Endodermal cell (in vitro differentiated cells): ENCODE results near the gene ADCY2. TPM values are rescaled to one million over a fixed set of nuclear protein-coding genes. Genes with fewer than 3 reads are reported as not detected.

Experiments
- DNase-seq: peaks from one replicate; pipeline ENCODE4 v3.0.0-alpha.2; 2017
- H3K27ac ChIP-seq: 2 replicates; pipeline ENCODE4 v1.5.1; 2013; ENCODE audit warnings: mild to moderate bottlenecking, low read depth, low read length, moderate library complexity
- H3K27me3 ChIP-seq: 2 replicates; pipeline ENCODE4 v1.6.1; 2013; ENCODE audit warnings: mild to moderate bottlenecking, low read length, moderate library complexity; ENCODE audit not compliant: insufficient read depth, control insufficient read depth, poor library complexity, severe bottlenecking
- H3K36me3 ChIP-seq: 2 replicates; pipeline ENCODE4 v1.7.0; 2013; ENCODE audit warnings: mild to moderate bottlenecking, low read length, moderate library complexity; ENCODE audit not compliant: control insufficient read depth, insufficient read depth
- H3K4me1 ChIP-seq: one replicate; pipeline ENCODE4 v1.7.0; 2013; ENCODE audit warnings: low read length; ENCODE audit not compliant: control insufficient read depth, insufficient read depth
- H3K4me3 ChIP-seq: 2 replicates; pipeline ENCODE4 v1.5.1; 2013; ENCODE audit warnings: mild to moderate bottlenecking, low read length, moderate library complexity
- H3K9ac ChIP-seq: 2 replicates; pipeline ENCODE4 v1.6.1; 2013; ENCODE audit warnings: mild to moderate bottlenecking, low read length, moderate library complexity; ENCODE audit not compliant: poor library complexity, severe bottlenecking; ENCODE audit errors: extremely low read depth
- H3K9me3 ChIP-seq: 2 replicates; pipeline ENCODE4 v1.6.1; 2013; ENCODE audit warnings: mild to moderate bottlenecking, low read length, moderate library complexity; ENCODE audit not compliant: control insufficient read depth
- H3K27ac Mint-ChIP-seq: 2 replicates; pipeline ENCODE4 v1.8.0; 2020; ENCODE audit warnings: mixed read lengths
- H3K27me3 Mint-ChIP-seq: 2 replicates; pipeline ENCODE4 v1.8.0; 2021; ENCODE audit warnings: mild to moderate bottlenecking, mixed read lengths; ENCODE audit not compliant: insufficient read depth
- H3K36me3 Mint-ChIP-seq: 2 replicates; pipeline ENCODE4 v1.8.0; 2020; ENCODE audit warnings: low read depth, mixed read lengths
- H3K4me1 Mint-ChIP-seq: 2 replicates; pipeline ENCODE4 v1.8.0; 2020; ENCODE audit warnings: mixed read lengths
- H3K4me3 Mint-ChIP-seq: 2 replicates; pipeline ENCODE4 v1.8.0; 2020; ENCODE audit warnings: mild to moderate bottlenecking, moderate library complexity, mixed read lengths
- H3K9me3 Mint-ChIP-seq: 2 replicates; pipeline ENCODE4 v1.8.0; 2020; ENCODE audit warnings: mild to moderate bottlenecking, mixed read lengths
- WGBS, 2 experiments: methylation state at CpG; one replicate each; pipeline versions ENCODE4 v1.1.5 to v1.1.7; 2013; ENCODE audit warnings: missing lambda C conversion rate in 2 of 2, mixed read lengths in 1 of 2; ENCODE audit not compliant: insufficient coverage in 1 of 2, insufficient read length in 1 of 2; 5-methylcytosine and 5-hydroxymethylcytosine counted together
- total RNA-seq, 2 donors: library from RNA; stranded (reverse); fragmentation: NEBNext Ultra II Directional in 1 of 2; extraction: Animal tissue kit (Norgen Biotek cat#: 25700) in 1 of 2; gene quantifications; 2 replicates in 1 of 2; 3 replicates in 1 of 2; pipeline ENCODE4 v1.2.1, GENCODE V29; 2021
- TF ChIP-seq, protein P1 (sequence below): fragments of 200-600 bp; sonication (generic); conservative IDR thresholded peaks from 2 replicates; pipeline ENCODE4 v1.5.0; 2021; ENCODE audit warnings: antibody characterized with exemption, mild to moderate bottlenecking

ADCY2 gene
- total RNA-seq, 2 donors from 2014 or later = 61.5 to 63.2 TPM

DNA sequence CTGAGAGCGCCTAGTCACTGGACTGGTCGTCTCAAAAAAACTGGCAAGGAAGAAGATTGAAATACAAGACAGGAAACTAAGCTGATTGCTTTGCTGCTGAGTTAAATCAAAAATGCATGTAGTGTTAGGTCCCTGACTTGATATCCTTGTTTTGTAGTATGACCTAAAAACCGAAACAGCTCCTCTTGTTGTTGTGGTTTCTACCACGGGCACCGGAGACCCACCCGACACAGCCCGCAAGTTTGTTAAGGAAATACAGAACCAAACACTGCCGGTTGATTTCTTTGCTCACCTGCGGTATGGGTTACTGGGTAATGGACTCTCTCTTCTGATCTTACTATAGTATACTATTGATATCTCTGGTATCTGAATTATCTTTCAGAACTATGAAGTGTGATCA lies 477.3 kb downstream of the ADCY2 start:
- Mint-ChIP-seq H3K27ac (no peak overlapping the region), H3K4me1 (peaks cover 13% of the 10 kb centered on the region), H3K36me3 (peaks cover 27% of the 10 kb centered on the region), H3K27me3 (no peaks in the 10 kb centered on the region), H3K9me3 (no peaks in the 10 kb centered on the region), H3K4me3 (no peak overlapping the region)
- Histone ChIP-seq H3K4me3 (no peak overlapping the region), H3K27ac (no peak overlapping the region), H3K36me3 (peaks cover 48% of the 10 kb centered on the region), H3K9ac (no peak overlapping the region), H3K27me3 (no peaks in the 10 kb centered on the region), H3K9me3 (no peaks in the 10 kb centered on the region), H3K4me1 (peaks cover 7% of the 10 kb centered on the region)
- TF ChIP-seq, protein P1, sequence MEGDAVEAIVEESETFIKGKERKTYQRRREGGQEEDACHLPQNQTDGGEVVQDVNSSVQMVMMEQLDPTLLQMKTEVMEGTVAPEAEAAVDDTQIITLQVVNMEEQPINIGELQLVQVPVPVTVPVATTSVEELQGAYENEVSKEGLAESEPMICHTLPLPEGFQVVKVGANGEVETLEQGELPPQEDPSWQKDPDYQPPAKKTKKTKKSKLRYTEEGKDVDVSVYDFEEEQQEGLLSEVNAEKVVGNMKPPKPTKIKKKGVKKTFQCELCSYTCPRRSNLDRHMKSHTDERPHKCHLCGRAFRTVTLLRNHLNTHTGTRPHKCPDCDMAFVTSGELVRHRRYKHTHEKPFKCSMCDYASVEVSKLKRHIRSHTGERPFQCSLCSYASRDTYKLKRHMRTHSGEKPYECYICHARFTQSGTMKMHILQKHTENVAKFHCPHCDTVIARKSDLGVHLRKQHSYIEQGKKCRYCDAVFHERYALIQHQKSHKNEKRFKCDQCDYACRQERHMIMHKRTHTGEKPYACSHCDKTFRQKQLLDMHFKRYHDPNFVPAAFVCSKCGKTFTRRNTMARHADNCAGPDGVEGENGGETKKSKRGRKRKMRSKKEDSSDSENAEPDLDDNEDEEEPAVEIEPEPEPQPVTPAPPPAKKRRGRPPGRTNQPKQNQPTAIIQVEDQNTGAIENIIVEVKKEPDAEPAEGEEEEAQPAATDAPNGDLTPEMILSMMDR = no peak
- DNase-seq = no peak
- WGBS, 2 experiments = 92 to 96% methylated on average over 2 to 9 of the region's 9 CpGs

DNA sequence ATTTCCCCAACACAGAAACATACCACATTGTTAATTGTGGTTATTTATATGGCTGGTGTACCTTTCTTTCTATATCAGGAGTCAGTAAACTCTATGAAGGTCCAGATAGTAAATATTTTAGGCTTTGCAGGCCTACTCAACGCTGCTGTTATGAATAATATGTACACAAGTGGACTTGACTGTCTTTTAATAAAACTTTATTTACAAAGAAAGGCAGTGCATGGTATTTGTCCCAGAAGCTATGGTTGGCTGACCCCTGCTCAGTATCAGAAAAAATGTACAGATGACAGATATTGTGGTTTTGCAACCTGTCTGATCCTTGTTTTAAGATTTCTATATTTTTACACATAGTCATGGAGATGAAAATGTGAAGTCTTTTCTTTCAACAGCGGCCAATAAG lies 478.7 kb downstream of the ADCY2 start:
- Histone ChIP-seq H3K27me3 (no peaks in the 10 kb centered on the region), H3K4me1 (peaks cover 7% of the 10 kb centered on the region), H3K27ac (no peak overlapping the region), H3K4me3 (no peak overlapping the region), H3K9ac (no peak overlapping the region), H3K9me3 (no peaks in the 10 kb centered on the region), H3K36me3 (peaks cover 60% of the 10 kb centered on the region)
- H3K27me3 Mint-ChIP-seq = no peaks in the 10 kb centered on the region
- H3K9me3 Mint-ChIP-seq = no peaks in the 10 kb centered on the region
- 100% methylated on average over 1 of the region's 2 CpGs for WGBS, 2 experiments
- no peak overlapping the region for H3K4me3 Mint-ChIP-seq
- no peak overlapping the region for H3K27ac Mint-ChIP-seq
- TF ChIP-seq, protein P1 = no peak
- H3K36me3 Mint-ChIP-seq = peaks cover 35% of the 10 kb centered on the region
- peaks cover 10% of the 10 kb centered on the region for H3K4me1 Mint-ChIP-seq
- no peak for DNase-seq

DNA sequence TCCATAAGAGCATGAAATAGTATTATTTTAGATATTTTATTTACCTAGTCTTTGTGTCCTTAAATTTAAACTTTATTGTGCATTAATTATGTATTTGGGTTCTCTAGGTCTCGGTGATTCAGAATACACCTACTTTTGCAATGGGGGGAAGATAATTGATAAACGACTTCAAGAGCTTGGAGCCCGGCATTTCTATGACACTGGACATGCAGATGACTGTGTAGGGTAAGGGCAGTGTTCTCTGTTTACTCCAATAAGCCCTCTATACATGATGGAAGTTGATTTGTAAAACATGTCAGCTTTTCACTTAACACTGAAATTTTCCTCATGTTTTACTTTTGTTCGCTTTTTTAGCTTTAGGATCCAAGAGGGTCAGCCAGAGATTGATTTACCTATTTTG lies 479.2 kb downstream of the ADCY2 start:
- H3K4me1 ChIP-seq = peaks cover 4% of the 10 kb centered on the region
- H3K36me3 ChIP-seq = peaks cover 65% of the 10 kb centered on the region
- TF ChIP-seq, protein P1 = no peak
- no peaks in the 10 kb centered on the region for H3K27me3 ChIP-seq
- H3K9me3 Mint-ChIP-seq = no peaks in the 10 kb centered on the region
- peaks cover 35% of the 10 kb centered on the region for H3K36me3 Mint-ChIP-seq
- H3K9ac ChIP-seq = no peak overlapping the region
- DNase-seq = no peak
- no peak overlapping the region for H3K4me3 Mint-ChIP-seq
- H3K27me3 Mint-ChIP-seq = no peaks in the 10 kb centered on the region
- WGBS, 2 experiments = 96 to 98% methylated on average over 4 of the region's 4 CpGs
- no peak overlapping the region for H3K4me3 ChIP-seq
- H3K27ac ChIP-seq = no peak overlapping the region
- H3K4me1 Mint-ChIP-seq = peaks cover 6% of the 10 kb centered on the region
- H3K27ac Mint-ChIP-seq = no peak overlapping the region
- no peaks in the 10 kb centered on the region for H3K9me3 ChIP-seq
